GM12878 (cell line): Measurements from ENCODE around the gene AOPEP. TPM values are rescaled to one million over a fixed set of nuclear protein-coding genes. Genes with fewer than 3 reads are reported as not detected.

Experiments used
- ATAC-seq: fragments of 200-7000 bp; cut with Tn5 transposase; 3 replicates; pipeline ENCODE4 v1.9.1; 2020; ENCODE audit warnings: mild to moderate bottlenecking, moderate library complexity
- BruUV-seq: library from RNA; stranded (reverse); fragments of 400-500 nt; replicated peaks from 2 replicates; lab custom pipeline; 2021; lab: Mats Ljungman, UMichigan
- CTCF ChIA-PET: fragments of 300-600 bp; sonication (Branson Sonifier 250); formaldehyde crosslinking; extraction: SDS; loops from one replicate; lab custom pipeline; 2021; ENCODE audit warnings: inconsistent platforms; lab: Yijun Ruan, JAX
- POLR2A ChIA-PET: fragments of 350-600 bp; formaldehyde crosslinking; extraction: SDS; loops from one replicate; lab custom pipeline; 2021; ENCODE audit warnings: inconsistent platforms; lab: Charles Lee
- RAD21 ChIA-PET: fragments of 300-600 bp; sonication (Branson Sonifier 250); formaldehyde crosslinking; loops from one replicate; lab custom pipeline; 2023; ENCODE audit warnings: antibody characterized with exemption; ENCODE audit not compliant: unreplicated experiment; lab: Charles Lee
- SMC1A ChIA-PET: fragments of 300-600 bp; sonication (Branson Sonifier 250); formaldehyde crosslinking; loops from one replicate; lab custom pipeline; 2023; ENCODE audit not compliant: unreplicated experiment, uncharacterized antibody; lab: Charles Lee
- DNase-seq: peaks from one replicate; pipeline ENCODE4 v3.0.0-alpha.2; 2011; ENCODE audit warnings: low read depth, low spot score
- FAIRE-seq: peaks from 3 replicates; lab custom pipeline; 2011; peaks lifted over from hg19 to GRCh38; lab: Jason Lieb, UNC
- H2AFZ ChIP-seq: 2 replicates; pipeline ENCODE4 v1.6.0; 2011; ENCODE audit warnings: low read depth, low read length, control low read depth; ENCODE audit not compliant: control insufficient read depth
- H3K27ac ChIP-seq: 2 replicates; pipeline ENCODE4 v1.5.1; 2011; ENCODE audit warnings: control low read depth; ENCODE audit not compliant: control insufficient read depth, insufficient read depth
- H3K27me3 ChIP-seq, 2 experiments: replicated peaks in 1 of 2; 2 replicates each; pipeline versions ENCODE4 v1.6.0 to v1.6.1; 2011; ENCODE audit warnings: low read length in 1 of 2; ENCODE audit not compliant: control insufficient read depth in 2 of 2, insufficient read depth in 2 of 2
- H3K36me3 ChIP-seq, 2 experiments: 2 replicates each; pipeline ENCODE4 v1.5.1; 2011; ENCODE audit warnings: low read length in 1 of 2; ENCODE audit not compliant: control insufficient read depth in 2 of 2, insufficient read depth in 2 of 2
- H3K4me1 ChIP-seq: 2 replicates; pipeline ENCODE4 v1.6.1; 2011; ENCODE audit warnings: mild to moderate bottlenecking, low read length, moderate library complexity, mixed read lengths; ENCODE audit not compliant: control insufficient read depth, insufficient read depth
- H3K4me2 ChIP-seq: 2 replicates; pipeline ENCODE4 v1.6.0; 2011; ENCODE audit warnings: control low read depth; ENCODE audit not compliant: control insufficient read depth, insufficient read depth
- H3K4me3 ChIP-seq: fragments of 200-600 bp; sonication (generic); 2 replicates; pipeline ENCODE4 v1.5.1; 2016
- H3K79me2 ChIP-seq: 2 replicates; pipeline ENCODE4 v1.6.0; 2011; ENCODE audit warnings: low read length; ENCODE audit not compliant: control insufficient read depth, insufficient read depth
- H3K9ac ChIP-seq: 2 replicates; pipeline ENCODE4 v1.8.0; 2011; ENCODE audit warnings: low read length, control low read depth, mixed read lengths; ENCODE audit not compliant: control insufficient read depth, insufficient read depth
- H3K9me3 ChIP-seq: replicated peaks from 3 replicates; pipeline ENCODE4 v1.5.1; 2011; ENCODE audit warnings: mild to moderate bottlenecking, low read length; ENCODE audit not compliant: control insufficient read depth, insufficient read depth
- H4K20me1 ChIP-seq: 2 replicates; pipeline ENCODE4 v1.6.0; 2011; ENCODE audit not compliant: control insufficient read depth, insufficient read depth
- EGR1 ChIP-seq, 2 experiments: IDR thresholded peaks; 1 replicate in 1 of 2; 2 replicates in 1 of 2; pipeline ENCODE4 v1.6.1; 2011 to 2012; ENCODE audit warnings: low read depth in 2 of 2, low read length in 2 of 2, borderline replicate concordance in 1 of 2, mild to moderate bottlenecking in 1 of 2, moderate library complexity in 1 of 2
- ELK1 ChIP-seq: IDR thresholded peaks from 2 replicates; pipeline ENCODE4 v1.6.1; 2012; ENCODE audit warnings: low read depth, low read length, improper control_type of control experiment
- FOS ChIP-seq: IDR thresholded peaks from 3 replicates; pipeline ENCODE4 v1.6.1; 2011; ENCODE audit warnings: borderline replicate concordance; ENCODE audit not compliant: insufficient read length; ENCODE audit errors: extremely low read depth
- GABPA ChIP-seq: IDR thresholded peaks from 2 replicates; pipeline ENCODE4 v1.6.1; 2014; ENCODE audit warnings: antibody characterized with exemption, low read depth, mild to moderate bottlenecking, inconsistent platforms
- MTA3 ChIP-seq: IDR thresholded peaks from 2 replicates; pipeline ENCODE4 v1.6.1; 2012; ENCODE audit warnings: low read length, inconsistent platforms, borderline replicate concordance
- RAD21 ChIP-seq: IDR thresholded peaks from 2 replicates; pipeline ENCODE4 v1.6.1; 2011; ENCODE audit warnings: mild to moderate bottlenecking, low read depth, low read length, moderate library complexity; ENCODE audit not compliant: insufficient read depth
- SIX5 ChIP-seq: IDR thresholded peaks from 2 replicates; pipeline ENCODE4 v1.6.1; 2011; ENCODE audit warnings: mild to moderate bottlenecking, low read depth, low read length, moderate library complexity; ENCODE audit not compliant: severe bottlenecking
- SREBF2 ChIP-seq: IDR thresholded peaks from 2 replicates; pipeline ENCODE4 v1.6.1; 2012; ENCODE audit warnings: mild to moderate bottlenecking, low read length
- STAT3 ChIP-seq: IDR thresholded peaks from 2 replicates; pipeline ENCODE4 v1.6.1; 2011; ENCODE audit warnings: low read depth, low read length, improper control_type of control experiment
- TAF1 ChIP-seq: IDR thresholded peaks from 2 replicates; pipeline ENCODE4 v1.6.1; 2011; ENCODE audit warnings: mild to moderate bottlenecking, low read depth, low read length, borderline replicate concordance
- TCF12 ChIP-seq: IDR thresholded peaks from 2 replicates; pipeline ENCODE4 v1.6.1; 2011; ENCODE audit warnings: low read depth, mild to moderate bottlenecking, low read length
- USF1 ChIP-seq: IDR thresholded peaks from 2 replicates; pipeline ENCODE4 v1.6.1; 2011; ENCODE audit warnings: borderline replicate concordance, low read depth, mild to moderate bottlenecking, moderate library complexity, mixed read lengths, low read length; ENCODE audit not compliant: insufficient read depth; ENCODE audit errors: extremely low read length
- USF2 ChIP-seq: IDR thresholded peaks from 2 replicates; pipeline ENCODE4 v1.6.1; 2011; ENCODE audit warnings: low read depth, low read length, improper control_type of control experiment, borderline replicate concordance
- WRNIP1 ChIP-seq: IDR thresholded peaks from 2 replicates; pipeline ENCODE4 v1.6.1; 2011; ENCODE audit warnings: low read depth, low read length, improper control_type of control experiment, borderline replicate concordance
- ZBTB40 ChIP-seq: fragments of 450-650 bp; IDR thresholded peaks from 2 replicates; pipeline ENCODE4 v1.6.1; 2016; ENCODE audit warnings: mild to moderate bottlenecking, moderate library complexity, borderline replicate concordance
- WGBS: methylation state at CpG from one replicate; pipeline ENCODE4 v1.1.6; 2016; ENCODE audit warnings: low lambda C conversion rate; ENCODE audit not compliant: insufficient replicate concordance, insufficient coverage; ENCODE audit errors: missing lambda C conversion rate; 5-methylcytosine and 5-hydroxymethylcytosine counted together
- in situ Hi-C: fragments of 300-500 bp; cut with MboI; formaldehyde crosslinking; loops from 9 replicates; pipeline ENCODE4 v1.14.3; 2018; ENCODE audit warnings: mixed read lengths
- intact Hi-C: fragments of 100-400 bp; cut with micrococcal nuclease; formaldehyde crosslinking; loops from one replicate; pipeline ENCODE4 v1.14.2; 2022; ENCODE audit not compliant: unreplicated experiment
- polyA plus RNA-seq, 11 experiments: library from polyadenylated mRNA; depleted of rRNA in 4 of 11; unstranded in 6 of 11; stranded (reverse) in 5 of 11; fragments of >200 nt; fragmentation: Nextera tagmentation in 4 of 11; fragmentation: Illumina TruSeq in 1 of 11; extraction: Ambion mirVana in 4 of 11; extraction: Trizol in 1 of 11; gene quantifications; 1 replicate in 1 of 11; 2 replicates in 10 of 11; pipeline versions ENCODE4 v1.2.1 to v1.2.3, GENCODE V29; 2011 to 2016; ENCODE audit warnings: inconsistent platforms in 2 of 11, missing spikeins in 2 of 11, low read depth in 1 of 11
- total RNA-seq, 4 experiments: library from RNA; depleted of rRNA in 3 of 4; stranded (reverse); fragments of >200 nt in 3 of 4; fragmentation: Illumina TruSeq in 1 of 4; extraction: Trizol in 1 of 4; gene quantifications; 2 replicates each; pipeline versions ENCODE4 v1.2.1 to v1.2.3, GENCODE V29; 2013 to 2021

The AOPEP gene
- total and polyA plus RNA-seq, 10 of the 15 experiments (the other 5 are each of a cell fraction or from before 2014, with no cell fraction given), result 2.3 to 16.9 (median 10.1) TPM

GRCh38 chr9:95085861-95086563 lies 359.5 kb downstream of the AOPEP start (continued):
- no peak for TF ChIP-seq FOS

GRCh38 chr9:95086564-95086955 lies 360.1 kb downstream of the AOPEP start:
- intact Hi-C loops, result no loop called here
- TF ChIP-seq SIX5, result no peak
- TF ChIP-seq TAF1, result no peak
- TF ChIP-seq RAD21, result no peak
- no peak for TF ChIP-seq WRNIP1
- TF ChIP-seq EGR1 (IDR thresholded peaks at IDR 0.05; ENCODE audit: borderline replicate concordance in 1 of 2, low read depth in 2 of 2, low read length in 2 of 2), result no peak
- no peak for TF ChIP-seq GABPA
- no peak for TF ChIP-seq STAT3
- no peak for TF ChIP-seq ZBTB40
- TF ChIP-seq USF2, result no peak
- TF ChIP-seq MTA3, result no peak
- TF ChIP-seq SREBF2, result no peak
- TF ChIP-seq ELK1, result no peak
- TF ChIP-seq TCF12, result no peak
- no peak for TF ChIP-seq USF1

More at GRCh38 chr9:95086564-95086955, 360.1 kb downstream of the AOPEP start:
- no peaks in the 10 kb centered on the region for H3K27me3 ChIP-seq
- no peaks in the 10 kb centered on the region for H4K20me1 ChIP-seq
- in situ Hi-C loops, result no loop called here
- no peak overlapping the region for H3K4me2 ChIP-seq
- no peaks in the 10 kb centered on the region; the same call in 1 of the 2 replicates for H3K4me1 ChIP-seq
- ChIA-PET CTCF (interaction anchor here (1.3 kb wide), 1 partner anchor 45 kb away, joined by 4 read pairs; no protein-coding TSS in a partner anchor), RAD21 (no interaction called here), SMC1A (no interaction called here), POLR2A (no interaction called here)
- DNase-seq, result no peak
- no peak overlapping the region for H3K9ac ChIP-seq
- no peaks in the 10 kb centered on the region for H3K9me3 ChIP-seq
- H3K79me2 ChIP-seq, result no peaks in the 10 kb centered on the region
- no peak for FAIRE-seq
- no peak for ATAC-seq
- H3K27ac ChIP-seq, result no peak overlapping the region
- BruUV-seq, result no TSS peak
- H3K36me3 ChIP-seq, result peaks cover 2 to 14% of the 10 kb centered on the region in 2 experiments; a peak in 3 of 4 replicates
- H3K4me3 ChIP-seq, result no peak overlapping the region
- WGBS, result 97% methylated on average over 8 of the region's 8 CpGs
- H2AFZ ChIP-seq, result no peak overlapping the region
